WTC11 (cell line): Measurements from ENCODE around the gene OPCML. TPM values are rescaled to one million over a fixed set of nuclear protein-coding genes. Genes with fewer than 3 reads are reported as not detected.

Experiments used
- ATAC-seq: fragments of 200-7000 bp; cut with Tn5 transposase; 2 replicates; pipeline ENCODE4 v1.10.0; 2021; ENCODE audit warnings: mild to moderate bottlenecking, moderate library complexity
- CTCF ChIA-PET: fragments of 300-600 bp; sonication (Branson Sonifier 250); formaldehyde crosslinking; loops from one replicate; lab custom pipeline; 2021; ENCODE audit warnings: antibody characterized with exemption; lab: Charles Lee
- POLR2A ChIA-PET: fragments of 350-600 bp; sonication (Branson Sonifier 250); formaldehyde crosslinking; loops from one replicate; lab custom pipeline; 2021; ENCODE audit warnings: antibody characterized with exemption; lab: Charles Lee
- DNase-seq: peaks from one replicate; pipeline ENCODE4 v3.0.0; 2021; ENCODE audit warnings: low spot score
- H3K27ac Mint-ChIP-seq: 2 replicates; pipeline ENCODE4 v1.8.0; 2021; ENCODE audit warnings: mixed read lengths
- H3K27me3 Mint-ChIP-seq: 2 replicates; pipeline ENCODE4 v1.8.0; 2021; ENCODE audit warnings: low read depth, mild to moderate bottlenecking, moderate library complexity, mixed read lengths
- H3K36me3 Mint-ChIP-seq: 2 replicates; pipeline ENCODE4 v1.8.0; 2021; ENCODE audit warnings: mixed read lengths
- H3K4me1 Mint-ChIP-seq: 2 replicates; pipeline ENCODE4 v1.8.0; 2022; ENCODE audit warnings: mixed read lengths
- H3K4me3 Mint-ChIP-seq: 2 replicates; pipeline ENCODE4 v1.8.0; 2021; ENCODE audit warnings: mild to moderate bottlenecking, moderate library complexity, mixed read lengths
- H3K9me3 Mint-ChIP-seq: 2 replicates; pipeline ENCODE4 v1.8.0; 2021; ENCODE audit warnings: mixed read lengths
- ATF2 ChIP-seq: sonication (generic); formaldehyde crosslinking; IDR thresholded peaks from 2 replicates; pipeline ENCODE4 v1.8.1; 2022; ENCODE audit warnings: low read depth, missing genetic modification reagents, borderline replicate concordance
- CTCF ChIP-seq: fragments of 200-600 bp; IDR thresholded peaks from 2 replicates; pipeline ENCODE4 v1.8.0; 2022; ENCODE audit warnings: antibody characterized with exemption
- GABPB1 ChIP-seq: sonication (generic); formaldehyde crosslinking; IDR thresholded peaks from 2 replicates; pipeline ENCODE4 v1.8.1; 2023; ENCODE audit warnings: mild to moderate bottlenecking, missing genetic modification reagents
- IRF1 ChIP-seq: sonication (generic); formaldehyde crosslinking; IDR thresholded peaks from 2 replicates; pipeline ENCODE4 v1.8.0; 2023; ENCODE audit warnings: missing genetic modification reagents
- JAZF1 ChIP-seq: fragments of 250-450 bp; sonication (Bioruptor Pico); IDR thresholded peaks from 2 replicates; pipeline ENCODE4 v1.9.0; 2021; ENCODE audit warnings: moderate library complexity, mild to moderate bottlenecking, inconsistent platforms
- JUN ChIP-seq: sonication (generic); formaldehyde crosslinking; IDR thresholded peaks from 2 replicates; pipeline ENCODE4 v1.8.0; 2023; ENCODE audit warnings: mild to moderate bottlenecking, missing genetic modification reagents
- KAT7 ChIP-seq: sonication (generic); formaldehyde crosslinking; IDR thresholded peaks from 2 replicates; pipeline ENCODE4 v1.8.1; 2023; ENCODE audit warnings: missing genetic modification reagents, mild to moderate bottlenecking, borderline replicate concordance
- RELA ChIP-seq: sonication (generic); formaldehyde crosslinking; IDR thresholded peaks from 2 replicates; pipeline ENCODE4 v1.8.1; 2022; ENCODE audit warnings: missing genetic modification reagents, mild to moderate bottlenecking, borderline replicate concordance
- SP1 ChIP-seq: sonication (generic); formaldehyde crosslinking; conservative IDR thresholded peaks from 2 replicates; pipeline ENCODE4 v1.8.1; 2022; ENCODE audit warnings: missing genetic modification reagents
- TCF7 ChIP-seq: sonication (generic); formaldehyde crosslinking; IDR thresholded peaks from 2 replicates; pipeline ENCODE4 v1.8.0; 2022; ENCODE audit warnings: mild to moderate bottlenecking, low read depth, missing genetic modification reagents, moderate library complexity
- TEAD1 ChIP-seq: sonication (generic); formaldehyde crosslinking; IDR thresholded peaks from 2 replicates; pipeline ENCODE4 v1.8.0; 2022; ENCODE audit warnings: mild to moderate bottlenecking, missing genetic modification reagents
- TEAD4 ChIP-seq: sonication (generic); formaldehyde crosslinking; IDR thresholded peaks from 2 replicates; pipeline ENCODE4 v1.8.0; 2022; ENCODE audit warnings: mild to moderate bottlenecking, missing genetic modification reagents
- ZBTB21 ChIP-seq: sonication (generic); formaldehyde crosslinking; IDR thresholded peaks from 2 replicates; pipeline ENCODE4 v1.8.1; 2023; ENCODE audit warnings: mild to moderate bottlenecking, missing genetic modification reagents, borderline replicate concordance
- ZMAT4 ChIP-seq: fragments of 250-450 bp; sonication (Bioruptor Pico); IDR thresholded peaks from 2 replicates; pipeline ENCODE4 v1.9.0; 2021; ENCODE audit warnings: mild to moderate bottlenecking
- total RNA-seq: library from RNA; stranded (reverse); gene quantifications from 3 replicates; pipeline ENCODE4 v1.2.3, GENCODE V29; 2021
- TF ChIP-seq, protein P1 (sequence below): sonication (generic); formaldehyde crosslinking; IDR thresholded peaks from 2 replicates; pipeline ENCODE4 v1.8.1; 2023; ENCODE audit warnings: mild to moderate bottlenecking, missing genetic modification reagents, moderate library complexity
- TF ChIP-seq, protein P2 (sequence below): sonication (generic); formaldehyde crosslinking; IDR thresholded peaks from 2 replicates; pipeline ENCODE4 v1.8.0; 2022; ENCODE audit warnings: mild to moderate bottlenecking, missing genetic modification reagents
- TF ChIP-seq, protein P3 (sequence below): sonication (generic); formaldehyde crosslinking; IDR thresholded peaks from 2 replicates; pipeline ENCODE4 v1.8.0; 2022; ENCODE audit warnings: missing genetic modification reagents

Gene OPCML
- total RNA-seq, 1 experiment from 2014 or later, result 1.5 TPM

- no peak overlapping the region for H3K4me3 Mint-ChIP-seq
- H3K9me3 Mint-ChIP-seq, result no peaks in the 10 kb centered on the region
- CTCF ChIA-PET, result no interaction called here
- no peak for DNase-seq
- TF ChIP-seq JAZF1, result no peak
- TF ChIP-seq ATF2 (CRISPR knock-in tag), result no peak
- TF ChIP-seq, protein P1, sequence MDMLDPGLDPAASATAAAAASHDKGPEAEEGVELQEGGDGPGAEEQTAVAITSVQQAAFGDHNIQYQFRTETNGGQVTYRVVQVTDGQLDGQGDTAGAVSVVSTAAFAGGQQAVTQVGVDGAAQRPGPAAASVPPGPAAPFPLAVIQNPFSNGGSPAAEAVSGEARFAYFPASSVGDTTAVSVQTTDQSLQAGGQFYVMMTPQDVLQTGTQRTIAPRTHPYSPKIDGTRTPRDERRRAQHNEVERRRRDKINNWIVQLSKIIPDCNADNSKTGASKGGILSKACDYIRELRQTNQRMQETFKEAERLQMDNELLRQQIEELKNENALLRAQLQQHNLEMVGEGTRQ (CRISPR knock-in tag), result no peak
- no peak for TF ChIP-seq ZBTB21 (CRISPR knock-in tag)
- TF ChIP-seq TCF7 (CRISPR knock-in tag), result no peak
- TF ChIP-seq KAT7 (CRISPR knock-in tag), result no peak
- TF ChIP-seq, protein P2, sequence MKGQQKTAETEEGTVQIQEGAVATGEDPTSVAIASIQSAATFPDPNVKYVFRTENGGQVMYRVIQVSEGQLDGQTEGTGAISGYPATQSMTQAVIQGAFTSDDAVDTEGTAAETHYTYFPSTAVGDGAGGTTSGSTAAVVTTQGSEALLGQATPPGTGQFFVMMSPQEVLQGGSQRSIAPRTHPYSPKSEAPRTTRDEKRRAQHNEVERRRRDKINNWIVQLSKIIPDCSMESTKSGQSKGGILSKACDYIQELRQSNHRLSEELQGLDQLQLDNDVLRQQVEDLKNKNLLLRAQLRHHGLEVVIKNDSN (CRISPR knock-in tag), result no peak
- TF ChIP-seq JUN (CRISPR knock-in tag), result no peak
- no peak for TF ChIP-seq SP1 (CRISPR knock-in tag)
- no peak for TF ChIP-seq IRF1
- no peak for TF ChIP-seq ZMAT4 (CRISPR knock-in tag)
- no peak for TF ChIP-seq TEAD1 (CRISPR knock-in tag)
- TF ChIP-seq, protein P3, sequence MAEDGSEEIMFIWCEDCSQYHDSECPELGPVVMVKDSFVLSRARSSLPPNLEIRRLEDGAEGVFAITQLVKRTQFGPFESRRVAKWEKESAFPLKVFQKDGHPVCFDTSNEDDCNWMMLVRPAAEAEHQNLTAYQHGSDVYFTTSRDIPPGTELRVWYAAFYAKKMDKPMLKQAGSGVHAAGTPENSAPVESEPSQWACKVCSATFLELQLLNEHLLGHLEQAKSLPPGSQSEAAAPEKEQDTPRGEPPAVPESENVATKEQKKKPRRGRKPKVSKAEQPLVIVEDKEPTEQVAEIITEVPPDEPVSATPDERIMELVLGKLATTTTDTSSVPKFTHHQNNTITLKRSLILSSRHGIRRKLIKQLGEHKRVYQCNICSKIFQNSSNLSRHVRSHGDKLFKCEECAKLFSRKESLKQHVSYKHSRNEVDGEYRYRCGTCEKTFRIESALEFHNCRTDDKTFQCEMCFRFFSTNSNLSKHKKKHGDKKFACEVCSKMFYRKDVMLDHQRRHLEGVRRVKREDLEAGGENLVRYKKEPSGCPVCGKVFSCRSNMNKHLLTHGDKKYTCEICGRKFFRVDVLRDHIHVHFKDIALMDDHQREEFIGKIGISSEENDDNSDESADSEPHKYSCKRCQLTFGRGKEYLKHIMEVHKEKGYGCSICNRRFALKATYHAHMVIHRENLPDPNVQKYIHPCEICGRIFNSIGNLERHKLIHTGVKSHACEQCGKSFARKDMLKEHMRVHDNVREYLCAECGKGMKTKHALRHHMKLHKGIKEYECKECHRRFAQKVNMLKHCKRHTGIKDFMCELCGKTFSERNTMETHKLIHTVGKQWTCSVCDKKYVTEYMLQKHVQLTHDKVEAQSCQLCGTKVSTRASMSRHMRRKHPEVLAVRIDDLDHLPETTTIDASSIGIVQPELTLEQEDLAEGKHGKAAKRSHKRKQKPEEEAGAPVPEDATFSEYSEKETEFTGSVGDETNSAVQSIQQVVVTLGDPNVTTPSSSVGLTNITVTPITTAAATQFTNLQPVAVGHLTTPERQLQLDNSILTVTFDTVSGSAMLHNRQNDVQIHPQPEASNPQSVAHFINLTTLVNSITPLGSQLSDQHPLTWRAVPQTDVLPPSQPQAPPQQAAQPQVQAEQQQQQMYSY (CRISPR knock-in tag), result no peak
- TF ChIP-seq CTCF, result no peak
- no peak for TF ChIP-seq TEAD4 (CRISPR knock-in tag)
- no peak for TF ChIP-seq GABPB1 (CRISPR knock-in tag)
- no peak for TF ChIP-seq RELA (CRISPR knock-in tag)
- TF ChIP-seq, all 79 proteins: peak for 0
- no peaks in the 10 kb centered on the region for H3K36me3 Mint-ChIP-seq
- ATAC-seq, result no peak
- no peak overlapping the region for H3K27ac Mint-ChIP-seq
- POLR2A ChIA-PET, result no interaction called here
- no peaks in the 10 kb centered on the region for H3K27me3 Mint-ChIP-seq
- peaks cover 7% of the 10 kb centered on the region for H3K4me1 Mint-ChIP-seq
Observed at GRCh38 chr11:133346137-133346536, 186.2 kb downstream of the OPCML start.
